Hepatocyte (in vitro differentiated cells): ENCODE data around the gene KIF17.

Experiments used
- CTCF ChIP-seq: fragments of 200-600 bp; sonication (generic); IDR thresholded peaks from 2 replicates; pipeline ENCODE4 v1.5.1; 2016; ENCODE audit warnings: antibody characterized with exemption, mild to moderate bottlenecking; ENCODE audit not compliant: poor library complexity
- EZH2 ChIP-seq: fragments of 200-600 bp; sonication (generic); IDR thresholded peaks from 2 replicates; pipeline ENCODE4 v1.6.1; 2016; ENCODE audit warnings: antibody characterized with exemption, mild to moderate bottlenecking, borderline replicate concordance

DNA sequence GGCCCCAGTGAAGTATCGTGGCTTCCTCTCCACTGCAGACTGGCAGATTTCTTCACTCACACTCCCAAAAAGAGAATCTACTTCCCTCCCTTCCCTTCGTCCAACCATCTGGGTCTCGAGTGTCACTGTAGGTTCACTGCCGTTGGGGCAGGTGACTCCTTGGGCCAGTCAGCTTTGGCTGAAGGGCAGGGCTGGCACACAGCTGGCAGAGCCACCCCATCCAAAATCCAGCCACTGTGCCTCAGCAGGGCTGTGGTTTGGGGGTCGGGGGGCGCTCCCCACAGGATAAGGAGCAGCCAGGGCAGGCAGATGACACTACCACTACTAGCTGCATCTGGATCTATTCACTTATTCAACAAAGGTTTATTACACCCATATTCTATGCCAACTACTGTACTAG lies 74.7 kb downstream of the KIF17 start:
- no peak for TF ChIP-seq CTCF
- no peak for TF ChIP-seq EZH2
